COLO668 (cell line): ENCODE measurements around the gene RCAN3.
"Not testable (repeated sequence)": the region's sequence is repeated elsewhere in the genome, so short reads cannot be mapped to it uniquely, and the experiment has no call there.

ENCODE experiments used
- DNase-seq: peaks from one replicate; lab custom pipeline; 2025; ENCODE audit not compliant: unreplicated experiment; lab: John Stamatoyannopoulos, UW

Gene RCAN3

GRCh38 chr1:24548070-24548469, 45.4 kb downstream of the RCAN3 start:
- no peak for DNase-seq

DNA sequence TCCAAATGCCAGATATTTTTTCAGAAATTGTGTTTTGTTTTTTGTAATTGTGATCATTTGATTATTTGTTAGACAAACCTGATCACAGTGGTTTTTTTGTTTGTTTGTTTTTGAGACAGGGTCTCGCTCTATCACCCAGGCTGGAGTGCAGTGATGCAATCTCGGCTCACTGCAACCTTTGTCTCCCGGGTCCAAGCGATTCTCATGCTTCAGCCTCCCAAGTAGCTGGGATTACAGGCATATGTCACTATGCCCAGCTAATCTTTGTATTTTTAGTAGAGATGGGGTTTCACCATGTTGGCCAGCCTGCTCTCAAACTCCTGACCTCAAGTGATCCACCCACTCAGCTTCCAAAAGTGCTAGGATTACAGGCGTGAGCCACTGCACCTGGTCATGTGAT, 46.6 kb downstream of the RCAN3 start:
- DNase-seq: not testable (repeated sequence)

DNA sequence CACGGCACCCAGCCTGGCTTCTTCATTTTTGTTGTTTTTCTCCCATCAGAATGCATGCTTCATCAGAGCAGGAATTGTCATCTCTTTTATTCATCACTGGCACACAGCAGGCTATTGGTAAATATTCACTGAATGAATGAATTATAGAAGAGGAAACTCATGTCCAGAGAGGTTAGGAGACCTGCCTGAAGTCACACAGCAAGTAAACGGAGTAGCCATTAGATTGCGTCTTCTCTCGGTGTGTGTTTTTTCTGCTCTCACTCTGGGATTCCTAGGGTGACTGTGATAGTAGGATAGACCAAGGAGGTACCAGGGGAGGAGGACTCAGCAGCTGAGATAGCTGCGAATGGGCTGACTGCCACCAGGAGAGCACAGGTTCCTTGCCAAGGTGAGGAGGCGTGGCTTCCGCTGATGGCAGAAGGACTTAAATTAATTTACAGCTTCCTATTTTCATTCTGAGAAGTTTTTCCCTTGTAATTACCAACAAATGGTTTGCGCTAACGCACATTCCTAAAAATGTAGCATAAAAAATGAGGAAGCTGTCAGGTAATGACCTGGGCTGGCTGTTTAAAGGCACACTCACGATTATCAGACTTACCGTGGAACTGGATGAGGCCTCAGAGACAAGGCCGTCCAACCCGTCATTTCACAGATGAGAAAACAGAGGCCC, 48.8 kb downstream of the RCAN3 start:
- no peak for DNase-seq

- no peak for DNase-seq
Observed at GRCh38 chr1:24551960-24552571, 49.4 kb downstream of the RCAN3 start.

GRCh38 chr1:24553931-24554330, 51.3 kb downstream of the RCAN3 start:
- DNase-seq: no peak

DNA sequence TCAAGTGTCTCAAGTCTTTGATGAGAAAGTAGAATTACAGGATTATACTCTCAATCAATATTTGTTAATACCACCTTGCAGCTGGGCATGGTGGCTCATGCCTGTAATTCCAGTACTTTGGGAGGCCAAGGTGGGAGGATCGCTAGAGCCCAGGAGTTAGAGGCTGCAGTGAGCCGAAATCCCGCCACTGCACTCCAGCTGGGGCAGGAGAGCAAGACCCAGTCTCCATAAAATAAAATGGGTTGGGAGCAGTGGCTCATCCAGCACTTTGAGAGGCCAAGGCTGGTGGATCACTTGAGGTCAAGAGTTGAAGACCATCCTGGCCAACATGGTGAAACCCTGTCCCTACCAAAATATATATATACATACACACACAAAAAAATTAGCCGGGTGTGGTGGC, 52.1 kb downstream of the RCAN3 start:
- no peak for DNase-seq

- peak; percentile 86 for DNase-seq
Observed at GRCh38 chr1:24555591-24556413, 53.2 kb downstream of the RCAN3 start, which contains the start of gene NCMAP. NCMAP (plus strand) TSS chr1:24556087; CDS start chr1:24595431, 39,344 bp downstream.

DNA sequence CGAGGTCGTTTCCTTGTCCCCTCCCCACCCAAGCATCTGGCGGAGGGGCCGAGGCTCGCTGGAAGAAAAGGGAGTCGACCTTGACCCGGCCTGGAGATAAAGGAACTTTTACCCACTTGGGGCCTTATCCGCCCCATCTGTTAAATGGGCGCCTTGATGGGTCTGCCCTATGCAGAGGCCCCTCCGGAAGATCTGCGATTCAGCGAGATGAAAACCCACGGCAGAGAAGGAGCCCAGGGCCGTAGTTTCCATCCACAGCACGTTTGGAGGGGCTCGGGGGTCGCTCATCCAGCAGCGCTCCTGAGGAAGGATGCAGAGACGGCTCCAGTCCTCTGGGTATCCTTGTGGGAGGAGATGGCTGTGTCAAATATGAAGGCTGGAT, 53.8 kb downstream of the RCAN3 start:
- DNase-seq: no peak

DNA sequence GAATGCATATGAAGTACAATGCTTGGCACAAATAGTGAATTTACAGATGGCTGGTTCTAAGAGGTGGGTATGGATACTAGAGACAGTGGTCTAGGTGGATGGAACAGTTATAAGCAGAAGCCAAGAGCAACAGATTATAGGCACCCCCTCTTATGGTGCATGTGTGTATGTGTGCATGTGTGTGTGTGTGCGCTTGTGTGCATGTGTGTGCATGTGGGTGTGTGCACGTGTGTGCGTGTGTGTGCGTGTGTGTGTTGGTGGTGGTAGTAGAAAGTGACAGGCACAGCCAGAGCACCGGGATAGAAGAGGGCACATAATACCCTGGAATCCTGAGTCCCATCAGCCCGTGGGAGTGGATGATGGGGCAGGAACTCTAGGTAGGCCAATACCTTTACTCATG, 54.6 kb downstream of the RCAN3 start:
- no peak for DNase-seq

DNA sequence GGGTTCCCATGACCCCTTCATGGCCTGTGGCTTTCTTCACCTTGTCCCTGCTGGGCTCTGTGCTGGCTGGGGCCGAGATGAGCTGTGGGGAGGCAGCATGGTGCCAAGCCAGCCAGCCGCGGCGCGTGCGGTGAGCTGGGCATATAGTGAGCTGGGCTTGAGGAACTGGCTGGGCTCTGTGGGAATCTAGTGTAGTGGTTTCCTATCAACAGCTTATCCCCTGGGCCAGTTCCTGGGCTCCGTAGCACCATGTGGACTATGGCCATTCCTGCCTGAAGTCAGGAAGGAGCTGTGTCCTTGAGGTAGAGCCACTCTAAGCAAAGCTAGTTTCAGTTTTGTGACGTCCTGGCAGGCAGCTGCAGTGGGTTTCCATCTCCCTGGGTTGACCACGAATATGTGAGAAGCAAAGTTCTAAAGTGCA, 55.1 kb downstream of the RCAN3 start:
- DNase-seq: no peak

DNA sequence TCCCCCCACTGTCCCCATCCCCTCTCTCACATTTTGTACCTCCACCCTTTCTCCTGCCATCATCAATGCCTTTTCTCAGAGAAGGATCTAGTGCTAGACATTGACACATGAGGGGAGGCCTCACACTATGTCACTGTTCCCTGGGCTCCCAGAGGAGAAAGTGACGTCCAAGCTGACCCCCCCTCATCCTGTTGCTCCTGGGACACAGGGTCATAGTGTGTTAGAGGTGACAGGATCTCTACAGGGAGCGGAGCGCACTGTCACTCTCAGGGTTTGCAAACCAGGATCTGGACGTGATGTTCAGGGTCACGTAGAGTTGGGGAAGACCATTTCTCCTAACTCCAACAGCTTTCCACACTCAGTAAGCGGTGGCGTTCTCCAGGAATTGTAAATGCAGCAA, 55.8 kb downstream of the RCAN3 start:
- DNase-seq: no peak

DNA sequence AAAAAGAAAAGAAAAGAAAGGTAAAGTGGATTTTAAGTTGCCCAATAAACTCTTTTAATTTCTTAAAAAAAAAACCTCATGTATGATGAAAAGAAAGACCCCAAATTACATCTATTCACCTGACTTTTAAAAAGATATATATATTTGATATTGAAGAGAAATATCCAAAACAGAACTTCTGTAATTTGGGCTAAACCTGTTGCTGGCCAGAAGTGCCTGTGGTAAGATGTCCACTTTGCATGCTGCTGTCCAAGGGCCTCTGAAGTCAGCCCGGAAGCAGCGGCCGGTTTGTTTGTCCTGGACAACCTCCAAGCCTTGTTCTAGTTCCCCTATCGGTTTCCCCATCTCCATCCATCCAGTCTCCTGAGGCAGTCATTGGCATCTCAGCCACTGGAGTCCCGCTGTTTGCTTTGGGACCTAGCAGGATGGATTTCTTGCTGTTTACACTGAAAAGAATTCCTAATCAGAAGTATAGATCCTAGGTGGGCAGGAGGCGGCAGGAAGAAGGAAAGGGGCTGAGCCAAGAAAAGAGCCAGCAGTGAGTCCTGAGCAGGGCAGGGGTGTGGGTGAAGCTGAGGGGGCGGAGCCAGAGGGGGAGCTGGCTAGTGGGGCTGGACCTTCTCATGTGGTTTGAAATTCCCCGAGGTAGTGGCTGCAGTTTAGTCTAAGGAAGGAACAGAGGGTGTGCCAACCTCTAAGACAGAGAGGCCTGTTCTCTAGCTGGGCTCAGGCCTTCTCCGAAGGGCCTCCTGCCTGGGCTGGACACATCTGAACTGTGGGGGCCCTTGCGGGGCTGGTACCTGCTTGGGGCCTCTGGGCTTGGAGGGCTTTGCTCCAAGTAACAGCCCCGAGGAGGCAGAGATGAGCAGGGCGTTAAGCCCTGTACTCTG, 56.5 kb downstream of the RCAN3 start:
- DNase-seq: peak; percentile 74

DNA sequence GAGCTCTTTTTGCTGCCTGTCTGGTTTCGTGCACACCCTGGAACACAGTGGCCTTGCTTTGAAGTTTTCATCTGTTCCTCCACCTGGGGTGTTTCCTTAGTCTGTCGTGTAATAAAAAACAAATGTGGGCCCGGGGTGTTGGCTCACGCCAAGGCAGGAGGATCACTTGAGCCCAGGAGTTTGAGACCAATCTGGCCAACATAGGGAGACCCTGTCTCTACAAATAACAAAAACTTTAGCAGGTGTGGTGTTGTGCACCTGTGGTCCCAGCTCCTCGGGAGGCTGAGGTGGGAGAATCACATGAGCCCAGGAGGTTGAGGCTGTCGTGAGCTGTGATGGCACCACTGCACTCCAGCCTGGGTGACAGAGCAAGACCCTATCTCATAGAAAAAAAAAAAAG, 57.7 kb downstream of the RCAN3 start:
- no peak for DNase-seq

- DNase-seq: peak; percentile 66
Observed at GRCh38 chr1:24562625-24563024, 60.0 kb downstream of the RCAN3 start.

DNA sequence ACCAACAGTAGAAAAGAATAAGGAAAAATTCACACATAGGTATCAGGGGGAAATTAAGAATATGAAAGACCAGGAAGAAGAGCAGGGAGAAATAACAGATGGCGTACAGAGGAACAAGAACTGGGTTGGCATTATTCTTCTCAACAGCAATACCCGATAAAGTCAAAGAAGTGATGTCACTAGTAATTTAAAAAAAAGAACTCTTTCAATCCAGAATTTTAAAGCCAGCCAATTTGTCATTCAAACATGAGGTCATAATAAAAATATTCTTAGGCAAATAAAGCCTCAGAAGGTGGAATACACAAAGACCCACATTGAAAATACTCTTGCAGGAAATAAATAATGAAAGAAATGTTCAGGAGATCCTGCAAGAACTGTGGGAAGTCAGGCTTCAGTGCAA, 62.1 kb downstream of the RCAN3 start:
- DNase-seq: no peak

DNA sequence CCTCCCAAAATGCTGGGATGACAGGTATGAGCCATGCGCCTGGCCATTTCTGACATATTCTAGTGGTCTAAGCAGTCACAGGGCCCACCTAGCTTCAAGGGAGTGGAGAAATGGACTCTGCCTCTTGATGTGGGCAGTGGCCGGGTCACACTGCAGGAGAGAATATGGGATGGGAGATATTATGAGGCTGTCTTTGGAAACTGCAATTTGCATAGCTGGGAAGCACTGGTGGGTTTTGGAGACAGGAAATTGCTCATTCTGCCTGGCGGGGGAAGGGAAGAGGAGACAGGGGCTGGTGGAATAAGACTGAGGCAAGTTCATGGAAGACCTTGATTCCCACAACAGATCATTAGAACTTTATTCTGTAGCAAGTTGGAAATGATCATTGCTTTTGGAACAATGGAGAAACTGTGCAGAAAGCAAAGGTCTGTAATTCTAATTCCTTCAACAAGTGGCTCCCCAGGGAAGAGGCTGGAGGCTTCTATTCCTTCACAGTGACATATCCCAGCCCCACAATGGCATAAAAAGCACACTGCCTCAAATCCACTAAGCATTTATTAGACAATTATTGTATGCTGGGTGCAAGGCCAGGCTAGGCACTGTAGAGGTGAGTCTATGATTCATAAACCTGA, 63.7 kb downstream of the RCAN3 start:
- no peak for DNase-seq

DNA sequence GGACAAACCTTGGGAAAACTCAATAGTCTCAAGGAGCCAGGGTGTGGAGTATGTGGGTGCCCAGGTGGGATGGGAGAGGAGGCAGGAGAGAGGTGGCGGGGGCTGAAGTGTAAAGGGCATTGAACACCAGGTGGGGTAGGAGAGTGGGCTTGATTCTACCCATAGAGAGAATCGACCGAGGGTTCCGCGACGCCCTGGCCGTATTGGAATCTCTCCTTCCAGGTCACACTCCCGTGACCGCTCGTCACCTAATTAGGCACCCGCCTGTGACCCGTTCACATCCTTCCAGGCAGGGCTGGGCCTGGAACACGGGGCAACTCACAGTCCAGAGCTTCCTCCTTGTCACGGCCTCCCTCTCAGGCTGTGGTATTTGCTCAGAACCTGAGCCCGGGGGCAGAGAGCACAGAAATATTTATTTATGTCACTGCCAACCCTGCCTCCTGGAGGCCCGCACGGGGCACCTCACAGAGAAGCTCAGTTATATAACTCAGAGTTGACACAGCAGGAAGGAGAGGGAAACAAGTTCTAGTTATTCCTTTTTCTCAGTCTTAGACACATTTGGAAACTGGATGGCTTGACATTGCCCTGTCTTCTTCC, 65.3 kb downstream of the RCAN3 start:
- peak; percentile 81 for DNase-seq

DNA sequence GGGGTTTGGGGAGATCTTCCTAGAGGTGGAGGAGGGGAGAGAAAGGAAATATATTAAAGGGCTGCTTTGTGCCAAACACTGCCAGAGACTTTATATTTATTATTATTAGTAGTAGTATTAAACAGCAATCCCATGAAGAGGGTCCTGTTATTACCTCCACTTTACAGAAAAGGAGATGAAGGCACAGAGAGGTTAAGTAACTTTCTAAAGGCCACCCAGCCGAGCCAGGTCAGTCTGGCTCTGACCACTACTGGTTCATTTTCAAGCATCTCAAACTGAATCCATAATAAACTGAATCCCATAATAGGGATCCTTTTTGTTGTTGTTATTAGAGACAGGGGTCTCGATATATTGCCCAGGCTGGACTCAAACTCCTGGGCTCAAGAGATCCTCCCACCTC, 65.8 kb downstream of the RCAN3 start:
- DNase-seq: no peak

DNA sequence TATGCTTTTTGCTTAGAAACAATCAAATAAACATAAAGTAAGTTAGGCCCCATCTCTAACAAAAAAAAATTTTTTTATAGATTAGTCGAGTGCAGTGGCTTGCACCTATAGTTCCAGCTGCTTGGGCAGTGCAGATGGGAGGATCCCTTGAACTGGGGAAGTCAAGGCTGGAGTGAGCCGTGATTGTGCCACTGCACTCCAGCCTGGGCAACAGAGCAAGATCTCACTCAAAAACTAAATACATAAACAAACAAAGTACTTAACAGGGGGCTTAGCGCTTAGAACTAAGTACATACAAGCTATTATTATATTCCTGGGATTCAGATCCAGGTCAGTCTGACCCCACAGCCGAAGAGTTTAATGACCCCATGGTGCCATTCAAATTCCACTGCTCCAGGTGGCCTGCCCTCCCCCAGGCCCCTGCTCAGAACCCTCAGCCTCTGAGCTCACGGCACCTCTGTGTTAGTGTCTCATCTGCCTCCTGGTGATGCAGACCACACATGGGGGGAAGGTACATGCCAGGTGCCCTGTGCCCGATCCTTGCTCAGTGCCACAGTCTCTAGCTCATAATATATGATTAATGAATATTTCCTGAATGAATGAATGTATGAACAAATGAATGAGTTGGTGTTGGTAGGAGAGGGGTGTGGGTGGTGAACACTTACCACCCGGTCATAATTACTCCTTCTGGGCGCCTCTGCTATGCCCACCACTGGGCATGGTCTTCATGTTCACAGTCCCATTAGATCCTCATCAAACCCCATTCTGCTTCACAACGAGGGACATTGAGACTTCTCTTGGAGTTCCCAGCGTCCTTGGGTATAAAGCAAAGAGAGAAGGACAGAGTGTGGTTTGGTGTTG, 67.9 kb downstream of the RCAN3 start:
- no peak for DNase-seq
